Measurements from ENCODE around the gene ABLIM2.

The ABLIM2 gene

DNA sequence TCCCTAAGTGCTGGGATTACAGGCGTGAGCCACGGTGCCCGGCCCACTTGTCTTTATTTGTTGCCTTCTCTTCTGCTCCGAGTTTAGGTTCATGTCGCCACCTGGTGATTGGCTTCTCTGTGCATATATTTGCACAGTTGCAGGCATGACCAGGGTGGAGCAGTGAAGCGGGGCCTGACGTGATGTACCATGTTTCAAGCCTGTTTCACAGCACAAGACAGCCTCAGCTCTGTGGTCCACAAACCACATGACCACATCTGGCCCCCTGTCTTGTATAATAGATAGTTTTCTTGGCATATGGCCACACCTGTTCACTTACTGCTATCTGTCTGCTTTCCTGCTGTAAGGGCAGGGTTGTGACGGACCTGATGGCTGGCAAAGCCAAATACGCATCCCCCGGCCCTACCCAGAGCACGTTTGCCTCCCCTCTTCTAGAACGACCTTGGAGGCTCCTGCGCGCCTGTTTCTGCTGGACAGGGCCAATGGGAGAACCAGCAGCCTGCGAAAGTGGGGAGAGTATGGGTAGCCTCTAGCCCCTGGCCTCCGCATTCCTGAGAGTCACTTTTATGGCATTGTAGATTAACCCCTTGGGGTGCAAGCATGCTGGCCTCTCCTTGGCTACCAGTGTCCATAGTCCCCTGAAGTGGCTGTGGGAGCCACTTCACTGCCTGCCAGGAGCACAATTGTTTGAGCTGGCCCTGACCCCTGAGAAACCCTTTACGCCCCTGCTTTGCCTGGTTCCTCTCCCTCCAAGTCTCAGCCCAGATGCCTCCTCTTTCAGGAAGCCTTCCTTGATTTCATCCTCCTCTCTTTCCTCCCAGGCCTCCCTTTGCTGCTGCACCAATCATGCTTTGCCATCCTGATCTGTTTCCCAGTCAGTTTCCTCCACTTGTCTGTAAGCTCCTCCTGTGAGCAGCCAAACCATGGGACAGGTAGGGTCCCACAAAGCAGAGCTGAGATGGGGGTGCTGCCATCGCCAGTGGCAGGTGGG is 34.4 kb upstream of the ABLIM2 start:
- no peak for DNase-seq (ENCODE audit: low read depth)

DNA sequence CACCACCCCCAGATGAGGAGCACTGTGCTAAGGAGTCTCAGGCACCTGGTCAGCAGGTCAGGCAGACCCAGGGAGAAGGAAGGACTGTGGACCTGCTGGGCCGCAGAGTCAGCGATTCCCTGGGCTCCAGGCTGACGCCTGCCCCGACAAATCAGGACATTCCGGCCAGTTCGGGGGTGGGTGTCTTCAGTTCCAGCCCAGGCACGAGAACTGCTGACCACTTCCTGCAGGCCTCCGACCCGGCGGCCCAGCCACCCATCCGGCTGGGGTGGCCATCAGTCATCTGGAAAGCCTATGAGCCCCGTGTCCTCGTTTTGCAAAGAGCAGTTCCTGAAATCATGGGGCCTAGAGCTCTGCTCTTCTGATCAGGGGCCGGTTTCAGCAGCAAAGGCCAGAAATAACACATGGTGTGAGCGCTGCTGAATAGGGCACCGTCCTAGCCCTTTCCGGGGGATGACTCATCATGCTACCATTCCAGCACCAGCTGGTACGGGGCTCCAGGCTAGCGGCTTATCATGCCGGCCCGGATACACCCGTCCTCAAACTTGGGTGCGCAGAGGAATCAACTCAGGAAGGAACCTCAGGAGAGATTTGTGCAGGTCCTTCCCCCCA is 32.6 kb upstream of the ABLIM2 start:
- no peak for DNase-seq (ENCODE audit: low read depth)

DNA sequence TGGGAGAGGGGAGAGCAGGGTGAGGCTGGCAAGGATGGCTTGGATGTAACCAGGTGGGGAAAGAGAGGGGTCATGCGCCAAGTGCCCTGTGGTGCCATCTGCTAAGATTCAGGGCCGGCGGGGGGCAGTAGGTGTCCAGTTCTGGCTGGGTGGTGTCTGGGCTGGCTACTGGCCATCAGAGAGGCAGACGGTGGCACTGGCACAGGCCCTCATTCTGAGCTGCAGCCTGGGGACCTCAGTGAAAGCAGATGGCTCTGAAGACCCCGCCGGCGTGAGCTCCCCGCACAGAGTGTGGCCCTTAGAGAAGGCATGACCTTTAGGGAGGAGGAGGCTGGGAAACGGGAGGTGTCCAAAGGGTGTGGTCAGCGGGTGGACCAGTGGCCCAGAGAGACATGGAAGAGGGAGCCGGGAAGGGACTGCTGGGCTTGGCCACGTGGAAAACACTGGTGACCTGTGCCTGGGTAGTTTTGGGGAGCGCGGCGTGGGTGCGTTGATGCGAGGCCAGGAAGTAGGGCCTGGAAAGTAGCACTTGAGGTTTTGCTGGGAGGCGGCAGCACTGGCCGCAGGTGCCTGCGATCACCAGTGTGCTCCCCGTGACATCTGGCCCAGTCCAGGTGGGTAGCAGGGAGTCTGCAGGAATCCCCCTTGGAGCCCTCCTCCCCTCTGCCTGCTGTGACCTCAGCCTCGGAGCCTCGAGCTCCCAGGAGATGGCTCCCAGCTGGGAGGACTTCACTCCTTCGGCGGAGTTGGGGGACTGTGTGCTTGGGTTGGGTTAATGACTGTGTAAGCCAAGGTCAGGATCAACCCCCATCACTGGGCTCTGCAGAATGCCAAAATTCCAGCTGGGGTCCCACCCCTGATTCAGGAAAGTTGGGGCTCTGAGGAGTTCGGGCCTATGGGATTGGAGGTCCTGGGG is 31.2 kb upstream of the ABLIM2 start:
- no peak for DNase-seq (ENCODE audit: low read depth)

DNA sequence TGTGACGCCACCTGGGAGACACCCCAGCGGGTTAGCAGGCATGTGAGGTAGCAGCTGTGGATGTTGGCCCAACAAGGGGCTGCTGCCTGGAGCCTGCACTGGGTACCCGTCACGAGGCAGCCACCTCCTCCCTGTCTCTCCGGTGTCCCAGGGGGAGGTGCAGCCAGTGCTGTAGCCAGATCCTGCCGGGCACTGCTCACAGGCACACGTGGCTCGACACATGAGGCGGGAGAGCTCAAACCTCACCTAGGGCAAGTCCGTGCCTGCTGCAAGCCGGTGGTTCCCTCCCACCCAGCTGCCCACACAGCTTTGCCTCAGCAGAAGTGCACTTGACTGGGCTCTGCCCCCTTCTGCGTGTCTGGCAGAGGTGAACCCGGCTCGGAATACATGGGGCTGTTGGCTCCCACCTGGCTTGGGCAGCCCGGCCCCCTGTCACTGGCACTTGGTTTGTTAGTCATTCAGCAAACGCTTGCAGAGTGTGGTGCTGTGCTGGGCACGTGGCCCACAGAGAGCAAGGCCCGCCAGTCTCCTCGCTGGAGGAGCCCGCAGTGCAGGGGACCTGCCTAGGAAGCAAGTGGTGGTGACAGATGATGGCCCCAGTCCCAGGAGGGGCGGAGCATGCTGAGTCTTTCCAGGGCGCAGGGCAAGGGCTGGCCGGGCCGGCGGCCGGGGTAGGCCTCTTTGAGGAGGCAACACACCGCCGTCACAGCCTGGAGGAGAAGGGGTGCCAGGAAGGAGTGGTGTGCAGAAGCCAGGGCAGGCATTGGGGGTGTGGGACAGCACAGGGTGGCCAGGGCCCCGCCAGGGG is 30.3 kb upstream of the ABLIM2 start:
- no peak for DNase-seq (ENCODE audit: low read depth)

DNA sequence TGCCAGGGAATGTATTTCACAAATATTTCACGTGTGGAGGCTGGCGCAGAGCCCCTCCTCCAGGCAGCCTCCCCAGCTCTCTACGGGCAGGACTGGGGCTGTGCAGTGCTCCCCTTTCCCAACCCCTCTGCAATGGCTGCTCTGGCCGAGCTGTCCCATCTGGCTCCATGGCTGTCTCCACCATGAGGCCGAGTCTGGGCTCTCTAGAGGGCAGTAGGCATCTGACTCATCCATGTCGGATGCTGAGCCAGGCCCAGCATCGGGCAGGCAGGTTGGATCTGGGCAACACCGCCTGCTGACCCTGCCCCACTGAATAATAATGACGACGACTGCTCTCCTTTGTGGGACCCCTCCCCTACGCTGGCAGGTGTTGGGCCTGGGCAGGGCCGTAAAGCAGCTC is 29.5 kb upstream of the ABLIM2 start:
- DNase-seq (ENCODE audit: low read depth) = no peak

DNA sequence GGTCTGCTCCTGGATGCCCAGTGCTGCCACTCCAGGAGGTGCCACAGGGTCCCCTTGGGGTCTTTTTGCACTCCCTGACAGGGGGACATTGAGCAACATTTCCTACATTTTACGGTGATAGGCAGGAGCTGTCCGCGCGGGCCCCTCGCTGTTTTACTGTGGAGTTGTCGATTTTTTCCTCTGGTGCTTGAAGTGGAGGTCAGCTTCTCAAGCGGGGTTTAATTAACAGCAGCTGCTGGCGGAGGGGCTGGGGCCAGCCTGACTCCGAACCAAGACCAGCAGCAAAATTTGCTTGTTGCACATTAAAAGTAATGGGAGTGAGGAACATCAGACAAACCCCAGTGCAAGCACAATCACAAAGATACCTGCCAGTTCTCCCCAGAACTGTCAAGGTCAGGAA is 27.3 kb upstream of the ABLIM2 start:
- DNase-seq (ENCODE audit: low read depth) = no peak

DNA sequence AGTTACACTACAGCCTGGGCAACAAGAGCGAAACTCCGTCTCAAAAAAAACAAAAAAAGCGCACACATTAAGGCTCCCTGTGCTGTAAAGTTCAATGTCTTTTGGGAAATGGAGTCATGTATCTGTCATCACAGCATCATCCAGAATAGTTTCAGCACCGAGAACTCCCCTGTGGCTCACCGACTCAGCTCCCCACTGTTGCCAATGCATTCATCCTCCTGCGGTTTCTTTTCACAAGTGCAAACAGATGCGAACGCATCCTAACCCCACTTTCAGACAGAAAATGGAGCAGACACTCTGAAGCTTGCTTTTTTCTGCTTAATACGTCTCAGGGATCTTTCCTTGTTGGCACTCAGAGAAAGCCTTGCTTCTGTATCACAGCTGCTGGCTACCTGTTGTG is 26.7 kb upstream of the ABLIM2 start:
- DNase-seq (ENCODE audit: low read depth) = no peak

DNA sequence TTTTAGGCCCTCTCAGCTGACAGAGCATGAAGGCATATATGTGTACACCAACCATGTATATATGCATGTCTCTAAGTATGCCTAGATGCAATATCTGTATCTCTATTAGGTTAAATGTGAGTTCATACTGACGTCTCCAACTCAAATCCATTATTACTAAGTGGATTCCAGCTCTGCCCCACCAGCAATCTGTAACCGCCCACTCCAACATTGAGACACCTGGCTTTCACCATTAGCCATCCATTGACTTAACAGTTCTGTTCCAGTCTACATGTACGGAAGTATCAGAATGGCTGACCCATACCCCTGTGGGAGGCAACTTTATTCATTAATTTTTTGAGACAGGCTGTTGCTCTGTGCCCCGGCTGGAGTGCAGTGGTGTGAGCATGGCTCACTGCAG is 25.4 kb upstream of the ABLIM2 start:
- no peak for DNase-seq (ENCODE audit: low read depth)

DNA sequence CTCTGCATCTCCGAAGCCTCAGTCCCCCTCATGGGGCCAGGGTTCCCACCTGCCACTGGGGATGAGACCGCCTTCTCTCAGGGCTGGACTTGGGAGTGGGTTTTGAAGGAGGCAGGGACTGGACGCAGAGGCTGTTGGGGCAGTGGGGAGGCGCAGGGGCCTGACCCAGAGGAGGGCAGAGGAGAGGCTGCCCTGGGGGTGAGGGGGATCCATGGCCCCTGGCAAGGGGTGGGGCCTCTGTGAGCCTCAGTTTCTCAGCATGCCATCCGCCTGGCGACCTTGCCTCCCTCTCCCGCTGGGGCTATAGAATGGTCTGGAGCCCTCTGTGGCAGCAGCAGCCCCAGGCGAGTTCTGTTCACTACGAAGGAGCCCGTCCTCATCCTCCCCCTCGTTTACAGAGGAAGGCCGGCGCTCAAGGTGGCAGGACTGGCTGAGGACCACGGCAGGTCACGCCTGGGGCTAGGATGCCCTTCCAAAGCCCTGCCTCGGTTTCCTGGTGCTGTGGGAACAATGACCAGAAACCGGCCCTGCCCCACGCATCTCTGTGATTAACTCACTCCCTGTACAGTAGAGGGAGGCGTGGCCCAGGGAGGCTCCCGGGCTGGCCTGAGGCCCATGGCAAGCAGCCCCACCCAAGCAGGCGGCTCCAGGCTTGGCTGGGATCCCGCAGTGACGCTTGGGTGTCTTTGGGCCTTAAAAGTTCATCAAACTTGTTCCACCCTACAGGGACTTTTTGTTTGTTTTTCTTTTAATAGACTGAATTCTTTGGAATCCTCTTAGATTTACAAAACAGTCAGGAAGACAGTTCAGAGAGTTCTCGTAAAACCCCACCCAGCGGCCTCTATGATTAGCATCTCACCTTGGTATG is 24.5 kb upstream of the ABLIM2 start:
- no peak for DNase-seq (ENCODE audit: low read depth)

DNA sequence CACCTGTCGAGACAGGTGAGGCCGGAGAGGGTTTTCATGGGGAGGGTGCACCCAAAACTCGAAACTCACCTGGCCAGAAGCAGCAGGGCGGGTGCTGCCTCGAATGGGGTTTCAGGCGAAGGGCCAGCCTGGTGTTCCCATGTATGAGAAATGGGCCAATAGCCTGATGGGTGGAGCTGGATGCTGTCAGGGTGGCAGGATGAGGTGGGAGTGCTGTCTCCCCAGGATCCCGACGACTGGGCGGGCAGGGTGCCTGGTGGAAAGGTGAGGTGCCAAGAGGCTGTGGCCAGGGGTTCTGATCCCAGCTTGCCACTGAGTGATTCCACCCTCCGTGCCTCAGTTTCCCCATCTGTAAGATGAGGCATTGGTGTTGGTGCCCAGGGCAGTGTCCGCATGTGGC is 23.7 kb upstream of the ABLIM2 start:
- DNase-seq (ENCODE audit: low read depth) = no peak

DNA sequence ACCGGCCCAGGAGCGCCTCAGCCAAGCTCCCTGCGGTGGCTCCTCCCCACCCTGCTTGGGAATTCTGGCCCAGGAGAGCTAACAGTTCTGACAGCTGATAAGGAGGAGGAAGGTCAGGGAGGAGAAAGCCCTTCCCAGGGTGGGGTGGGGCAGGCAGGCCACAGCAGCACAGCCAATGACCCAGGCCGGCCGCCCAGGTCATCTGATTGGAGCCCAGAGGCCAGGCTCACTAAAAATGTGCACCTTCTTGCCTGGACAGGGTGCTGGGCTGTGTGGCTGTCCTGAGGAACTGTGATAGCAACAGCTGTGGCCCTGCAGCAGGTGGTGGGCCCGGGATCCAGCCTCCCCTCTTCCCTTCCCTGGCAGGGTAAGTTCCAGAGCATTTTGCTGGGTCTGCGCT is 23.2 kb upstream of the ABLIM2 start:
- no peak for DNase-seq (ENCODE audit: low read depth)

DNA sequence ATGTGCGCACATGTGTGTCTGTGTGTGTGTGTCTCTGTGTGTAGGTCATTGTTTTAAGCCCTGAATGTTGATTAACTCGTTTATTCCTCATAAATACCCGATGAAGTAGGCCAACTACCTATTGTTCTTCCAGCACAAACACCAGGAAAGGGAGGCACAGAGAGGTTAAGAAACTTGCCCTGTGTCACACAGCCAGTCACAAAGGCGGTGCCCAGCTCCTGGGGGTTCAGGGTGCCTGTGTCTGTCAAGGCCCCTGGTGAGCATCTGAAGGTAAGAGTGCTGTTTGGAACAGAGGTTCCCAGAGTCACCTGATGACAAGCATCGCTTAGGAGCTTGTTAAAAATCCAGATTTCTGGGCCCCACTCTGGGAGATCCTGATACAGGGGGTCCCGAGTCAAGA is 22.5 kb upstream of the ABLIM2 start:
- DNase-seq (ENCODE audit: low read depth) = no peak

DNA sequence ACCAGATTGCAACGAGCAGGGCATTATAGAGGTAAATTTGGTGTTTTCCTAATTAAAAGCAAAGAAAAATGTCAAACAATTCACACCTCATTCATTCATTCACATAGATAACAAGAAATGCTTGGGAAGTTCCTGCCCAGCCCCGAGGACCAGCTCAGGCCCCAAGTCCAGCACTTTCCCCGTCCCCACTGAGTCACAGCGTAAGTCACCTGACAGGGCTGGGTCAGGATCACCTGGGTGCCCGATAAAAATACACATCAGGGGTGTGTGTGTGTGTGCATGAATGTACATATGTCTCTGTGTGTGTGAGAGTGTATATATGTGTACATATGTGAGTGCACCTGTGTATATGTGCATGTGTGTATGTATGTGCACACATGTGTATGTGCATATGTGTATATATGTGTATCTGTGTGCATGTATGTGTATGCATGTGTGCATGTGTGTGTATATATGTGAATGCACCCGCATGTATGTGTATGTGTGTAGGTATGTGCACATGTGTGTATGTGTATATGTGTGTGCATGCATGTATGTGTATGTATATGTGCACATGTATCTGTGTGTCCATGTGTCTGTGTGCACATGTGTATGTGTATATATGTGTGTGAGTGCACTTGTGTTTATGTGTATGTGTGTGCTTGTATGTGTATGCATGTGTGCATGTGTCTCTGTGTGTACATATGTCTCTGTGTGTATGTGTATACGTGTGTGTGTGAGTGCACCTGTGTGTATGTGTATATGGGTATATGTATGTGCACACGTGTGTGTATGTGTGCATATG is 21.9 kb upstream of the ABLIM2 start:
- DNase-seq (ENCODE audit: low read depth) = no peak

DNA sequence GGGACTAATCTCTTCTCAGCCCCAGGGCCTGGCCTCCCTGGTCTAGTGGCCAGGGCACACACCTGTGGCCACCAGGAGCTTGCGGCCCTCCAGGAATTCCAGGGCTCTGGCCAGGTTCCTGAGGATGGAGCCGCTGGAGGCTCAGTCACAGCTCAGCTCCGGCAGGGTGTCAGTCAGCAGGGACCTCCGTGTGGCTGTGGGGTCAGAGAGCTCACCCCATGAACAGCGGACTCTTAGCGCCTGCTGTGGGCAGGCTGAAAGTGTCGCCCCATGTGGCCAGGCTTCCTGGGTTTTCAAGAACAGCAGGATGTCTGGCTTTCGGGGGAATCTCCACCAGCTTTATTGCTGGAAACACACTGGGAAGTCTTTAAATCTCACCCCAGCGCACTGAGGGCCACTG is 21.2 kb upstream of the ABLIM2 start:
- no peak for DNase-seq (ENCODE audit: low read depth)

DNA sequence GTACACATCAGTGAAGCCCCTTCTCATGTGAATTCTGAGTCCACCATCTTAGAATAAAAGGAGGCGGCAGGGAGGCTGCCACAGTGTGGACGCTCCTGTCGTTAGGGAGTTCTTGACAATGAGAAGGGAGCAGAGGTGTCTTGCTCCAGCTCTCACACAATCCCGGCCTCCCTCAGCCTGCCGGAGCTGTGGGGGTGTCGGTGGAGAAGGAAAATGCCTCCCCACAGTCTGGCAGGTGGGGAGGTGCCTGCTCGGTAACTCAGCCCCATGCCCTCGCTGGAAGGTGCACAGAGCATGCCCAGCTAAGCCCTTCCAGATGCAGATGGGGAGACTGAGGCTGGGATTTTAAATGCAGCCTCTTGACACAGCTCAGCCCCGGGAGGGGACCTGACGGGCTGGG is 20.5 kb upstream of the ABLIM2 start:
- DNase-seq (ENCODE audit: low read depth) = no peak

DNA sequence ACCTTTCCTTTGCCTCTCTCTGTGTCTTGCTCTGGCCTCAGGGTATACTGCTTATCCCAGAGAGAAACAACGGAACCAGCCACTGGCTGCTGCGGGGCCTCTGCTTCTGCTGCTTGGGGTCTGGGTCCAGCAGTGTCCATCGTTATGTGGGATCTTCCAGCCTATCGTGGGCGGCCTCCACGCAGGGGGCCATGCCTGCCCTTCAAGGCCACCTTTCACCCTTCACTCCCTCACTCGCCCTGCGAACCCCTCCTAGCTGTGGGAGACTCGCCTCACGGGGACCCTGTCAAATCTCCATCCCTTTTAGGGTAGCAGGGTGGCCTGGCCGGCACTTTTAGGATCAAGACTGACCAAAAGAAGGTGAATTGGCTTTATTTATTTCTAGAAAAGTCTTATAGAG is 19.3 kb upstream of the ABLIM2 start:
- no peak for DNase-seq (ENCODE audit: low read depth)

DNA sequence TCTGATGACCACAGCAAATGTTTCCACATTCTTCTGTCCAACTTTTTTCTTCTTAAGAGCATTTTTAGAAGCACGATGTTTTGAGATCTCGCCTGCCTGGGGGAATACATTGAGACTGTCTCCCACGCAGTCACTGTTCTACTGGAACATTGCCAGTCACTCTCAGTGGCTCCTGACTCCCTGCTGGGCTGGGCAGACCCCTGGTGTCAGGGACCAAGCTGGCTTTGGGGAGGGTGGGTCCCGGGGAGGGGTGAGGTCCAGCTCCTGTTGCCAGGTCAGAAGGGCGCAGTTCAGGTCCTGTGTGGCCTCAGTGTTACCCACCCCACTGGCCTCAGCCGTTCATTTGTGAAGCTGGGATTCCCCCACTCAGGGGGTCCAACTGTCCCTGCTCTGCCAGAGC is 18.9 kb upstream of the ABLIM2 start:
- no peak for DNase-seq (ENCODE audit: low read depth)

DNA sequence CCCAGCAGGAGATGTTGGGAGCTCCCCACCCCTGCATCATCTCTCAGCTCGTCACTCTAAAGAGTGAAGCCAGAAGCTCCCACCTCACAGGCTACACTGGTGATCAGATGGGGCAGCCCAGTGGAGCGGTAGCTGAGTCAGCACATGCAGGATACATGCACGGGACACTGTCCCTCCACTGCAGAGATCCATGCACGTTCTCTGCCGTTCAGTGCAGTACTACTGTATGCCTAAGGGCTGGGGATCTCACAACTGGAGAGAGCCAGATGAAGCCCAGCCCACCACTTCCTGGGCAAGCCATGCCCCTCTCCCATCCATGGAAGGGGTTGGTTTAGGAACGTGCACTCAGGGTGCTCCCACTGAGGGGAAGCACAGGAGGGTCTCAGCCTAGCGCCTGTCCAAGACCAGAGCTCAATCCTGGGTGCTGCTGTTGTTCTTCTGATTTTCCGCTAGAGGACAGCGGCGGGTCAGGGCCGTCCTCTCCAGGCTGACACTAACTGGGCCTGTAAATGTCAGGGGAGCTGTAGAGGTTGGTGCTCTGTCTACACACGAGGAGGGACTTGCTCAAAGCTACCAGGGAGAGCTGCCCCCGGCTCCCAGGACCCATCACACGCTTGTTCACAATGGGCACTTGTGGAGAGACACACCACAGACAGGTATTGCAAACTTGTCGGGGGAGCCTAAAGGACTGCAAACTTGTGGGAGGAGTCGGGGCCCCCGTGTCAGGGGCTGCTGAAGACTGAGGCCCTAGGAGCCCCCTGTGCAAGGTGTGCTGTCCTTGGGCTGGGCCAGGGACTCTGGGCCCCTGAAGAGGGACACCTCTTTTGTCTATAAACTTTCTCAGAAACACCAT is 18.2 kb upstream of the ABLIM2 start:
- no peak for DNase-seq (ENCODE audit: low read depth)

DNA sequence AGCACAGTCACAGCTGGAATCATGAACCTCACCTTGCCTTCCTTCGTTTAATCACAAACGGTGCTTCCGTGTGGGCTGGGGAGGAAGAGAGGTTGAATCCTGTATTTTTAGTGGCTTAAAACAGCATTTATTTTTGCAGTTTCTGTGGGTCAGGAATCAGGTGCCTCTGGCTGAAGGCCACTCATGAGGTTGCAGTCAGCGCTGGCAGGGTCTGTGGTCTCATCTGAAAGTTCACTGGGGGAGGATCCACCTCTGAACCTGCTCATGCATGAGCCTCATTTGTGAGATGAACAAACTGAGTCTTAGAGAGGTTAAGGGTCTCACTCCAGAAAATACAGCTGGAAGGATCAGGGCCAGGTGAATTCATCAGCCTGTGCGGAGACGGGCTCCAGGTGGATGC is 17.1 kb upstream of the ABLIM2 start:
- no peak for DNase-seq (ENCODE audit: low read depth)
